Adrenal gland (tissue), 5 donors: ENCODE results near the gene IFT27.

ENCODE experiments used
- CTCF ChIP-seq, 6 experiments: fragments of 450-650 bp in 4 of 6; fragments of 200-600 bp in 2 of 6; sonication (generic) in 1 of 6; IDR thresholded peaks; 1 replicate in 5 of 6; 2 replicates in 1 of 6; pipeline versions ENCODE4 v1.5.1 to v1.8.0; 2016 to 2021; ENCODE audit warnings: antibody characterized with exemption in 6 of 6, mild to moderate bottlenecking in 2 of 6, moderate library complexity in 1 of 6
- POLR2A ChIP-seq, 2 donors: fragments of 450-650 bp; IDR thresholded peaks; one replicate each; pipeline ENCODE4 v1.6.1; 2017; ENCODE audit warnings: antibody characterized with exemption in 2 of 2, mild to moderate bottlenecking in 2 of 2, moderate library complexity in 1 of 2
- donor health status: DM: no; HTN: no; CAD: no.

DNA sequence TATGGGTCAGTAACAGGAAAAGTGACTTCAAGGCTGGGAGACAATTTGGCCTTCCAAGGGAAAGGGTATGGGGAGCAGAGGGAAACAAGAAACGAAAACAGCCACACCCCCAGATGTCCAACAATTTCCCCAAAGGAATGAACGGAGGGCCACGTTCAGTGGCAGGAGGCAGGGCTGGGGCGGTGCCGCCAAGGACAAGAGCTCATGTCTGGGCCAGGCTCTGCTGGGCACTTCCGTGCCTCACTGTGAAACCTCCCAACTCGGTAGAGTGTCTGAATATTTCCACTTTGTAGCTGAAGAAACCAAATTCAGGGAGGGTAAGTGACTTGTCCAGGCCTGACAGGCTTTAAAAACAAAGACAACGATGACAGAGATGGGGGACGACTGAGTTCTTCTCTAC lies 11.9 kb downstream of the IFT27 start:
- TF ChIP-seq CTCF (IDR thresholded peaks at IDR 0.05) (no peak), POLR2A (IDR thresholded peaks at IDR 0.05) (no peak)
